ENCODE data around the gene PPP2R2D.
"Not testable (repeated sequence)": the region's sequence is repeated elsewhere in the genome, so short reads cannot be mapped to it uniquely, and the experiment has no call there.

Gene PPP2R2D

DNA sequence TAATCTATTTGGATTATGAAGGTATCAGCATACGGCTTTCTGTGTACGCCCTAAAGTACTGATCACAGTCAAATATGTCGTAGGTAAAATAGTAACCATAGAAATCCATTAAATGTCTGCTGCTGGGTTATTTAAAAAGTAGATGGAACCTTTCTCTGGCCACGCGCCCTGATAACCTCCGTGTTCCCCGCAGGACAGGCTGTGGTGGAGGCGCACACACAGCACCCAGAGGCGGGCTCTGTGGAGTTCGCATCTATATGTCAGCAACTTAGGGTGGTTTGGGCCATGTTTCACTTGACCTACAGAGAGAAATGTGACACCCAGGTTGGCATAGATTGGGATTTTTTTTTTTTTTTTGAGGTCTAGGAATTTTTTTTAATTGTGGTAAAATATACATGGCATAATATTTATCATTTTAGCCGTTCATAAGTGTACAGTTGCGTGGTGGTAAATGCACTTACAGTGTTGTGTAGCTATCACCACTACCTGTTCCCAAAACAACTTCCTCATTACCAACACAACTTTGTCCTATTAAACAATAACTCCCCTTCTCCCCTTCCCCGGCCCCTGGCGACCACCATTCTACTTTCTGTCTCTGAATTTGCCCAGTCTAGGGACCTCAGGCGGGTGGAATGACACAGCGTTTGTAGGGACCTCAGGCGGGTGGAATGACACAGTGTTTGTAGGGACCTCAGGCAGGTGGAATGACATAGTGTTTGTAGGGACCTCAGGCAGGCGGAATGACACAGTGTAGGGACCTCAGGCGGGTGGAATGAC is 15.4 kb downstream of the PPP2R2D start:
- no peak overlapping the region for H3K27ac Mint-ChIP-seq
- peaks cover 41% of the 10 kb centered on the region for H3K36me3 Mint-ChIP-seq (ENCODE audit: low read depth)

DNA sequence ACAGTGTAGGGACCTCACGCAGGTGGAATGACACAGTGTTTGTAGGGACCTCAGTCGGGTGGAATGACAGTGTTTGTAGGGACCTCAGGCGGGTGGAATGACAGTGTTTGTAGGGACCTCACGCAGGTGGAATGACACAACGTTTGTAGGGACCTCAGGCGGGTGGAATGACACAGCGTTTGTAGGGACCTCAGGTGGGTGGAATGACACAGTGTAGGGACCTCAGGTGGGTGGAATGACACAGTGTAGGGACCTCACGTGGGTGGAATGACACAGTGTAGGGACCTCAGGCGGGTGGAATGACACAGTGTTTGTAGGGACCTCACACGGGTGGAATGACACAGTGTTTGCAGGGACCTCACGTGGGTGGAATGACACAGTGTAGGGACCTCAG is 16.0 kb downstream of the PPP2R2D start:
- DNase-seq (ENCODE audit: low spot score); H3K9me3 Mint-ChIP-seq; H3K27ac Mint-ChIP-seq; H3K4me3 Mint-ChIP-seq; H3K27me3 Mint-ChIP-seq (ENCODE audit: low read depth): not testable (repeated sequence)
- Mint-ChIP-seq H3K36me3 (ENCODE audit: low read depth) (peaks cover 37% of the 10 kb centered on the region), H3K4me1 (ENCODE audit: low read depth) (peaks cover 13% of the 10 kb centered on the region)

More for the DNA sequence above, 15.4 kb downstream of the PPP2R2D start:
- Mint-ChIP-seq H3K4me1 (ENCODE audit: low read depth) (peaks cover 11% of the 10 kb centered on the region), H3K27me3 (ENCODE audit: low read depth) (no peaks in the 10 kb centered on the region), H3K4me3 (no peak overlapping the region), H3K9me3 (no peaks in the 10 kb centered on the region)
- no peak for DNase-seq (ENCODE audit: low spot score)

DNA sequence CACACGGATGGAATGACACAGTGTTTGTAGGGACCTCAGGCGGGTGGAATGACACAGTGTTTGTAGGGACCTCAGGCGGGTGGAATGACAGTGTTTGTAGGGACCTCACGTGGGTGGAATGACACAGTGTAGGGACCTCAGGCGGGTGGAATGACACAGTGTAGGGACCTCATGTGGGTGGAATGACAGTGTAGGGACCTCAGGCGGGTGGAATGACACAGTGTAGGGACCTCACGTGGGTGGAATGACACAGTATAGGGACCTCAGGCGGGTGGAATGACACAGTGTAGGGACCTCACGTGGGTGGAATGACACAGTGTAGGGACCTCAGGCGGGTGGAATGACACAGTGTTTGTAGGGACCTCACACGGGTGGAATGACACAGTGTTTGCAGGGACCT is 16.7 kb downstream of the PPP2R2D start:
- H3K36me3 Mint-ChIP-seq (ENCODE audit: low read depth) = peaks cover 31% of the 10 kb centered on the region
- H3K4me3 Mint-ChIP-seq; H3K27ac Mint-ChIP-seq; H3K9me3 Mint-ChIP-seq; H3K27me3 Mint-ChIP-seq (ENCODE audit: low read depth): not testable (repeated sequence)
- H3K4me1 Mint-ChIP-seq (ENCODE audit: low read depth) = peaks cover 13% of the 10 kb centered on the region
- peak; percentile 40 for DNase-seq (ENCODE audit: low spot score)

DNA sequence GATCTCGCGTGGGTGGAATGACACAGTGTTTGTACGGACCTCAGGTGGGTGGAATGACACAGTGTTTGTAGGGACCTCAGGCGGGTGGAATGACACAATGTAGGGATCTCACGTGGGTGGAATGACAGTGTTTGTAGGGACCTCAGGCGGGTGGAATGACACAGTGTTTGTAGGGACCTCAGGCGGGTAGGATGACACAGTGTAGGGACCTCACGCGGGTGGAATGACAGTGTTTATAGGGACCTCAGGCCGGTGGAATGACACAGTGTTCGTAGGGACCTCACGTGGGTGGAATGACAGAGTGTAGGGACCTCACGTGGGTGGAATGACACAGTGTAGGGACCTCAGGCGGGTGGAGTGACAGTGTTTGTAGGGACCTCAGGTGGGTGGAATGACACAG is 18.7 kb downstream of the PPP2R2D start:
- not testable (repeated sequence) for H3K4me3 Mint-ChIP-seq; H3K27ac Mint-ChIP-seq; H3K4me1 Mint-ChIP-seq (ENCODE audit: low read depth); H3K9me3 Mint-ChIP-seq; H3K27me3 Mint-ChIP-seq (ENCODE audit: low read depth)
- H3K36me3 Mint-ChIP-seq (ENCODE audit: low read depth) = peaks cover 27% of the 10 kb centered on the region
- peak; percentile 32 for DNase-seq (ENCODE audit: low spot score)

DNA sequence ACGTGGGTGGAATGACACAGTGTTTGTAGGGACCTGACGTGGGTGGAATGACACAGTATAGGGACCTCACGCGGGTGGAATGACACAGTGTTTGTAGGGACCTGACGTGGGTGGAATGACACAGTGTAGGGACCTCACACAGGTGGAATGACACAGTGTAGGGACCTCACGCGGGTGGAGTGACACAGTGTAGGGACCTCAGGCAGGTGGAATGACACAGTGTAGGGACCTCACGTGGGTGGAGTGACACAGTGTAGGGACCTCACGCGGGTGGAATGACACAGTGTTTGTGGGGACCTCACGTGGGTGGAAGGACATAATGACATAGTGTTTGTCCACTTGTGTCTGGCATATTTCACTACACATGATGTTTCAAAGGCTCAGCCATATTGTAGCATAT is 19.3 kb downstream of the PPP2R2D start:
- Mint-ChIP-seq H3K27me3 (ENCODE audit: low read depth) (no peaks in the 10 kb centered on the region), H3K27ac (no peak overlapping the region), H3K4me3 (no peak overlapping the region), H3K36me3 (ENCODE audit: low read depth) (peaks cover 32% of the 10 kb centered on the region), H3K4me1 (ENCODE audit: low read depth) (peaks cover 13% of the 10 kb centered on the region), H3K9me3 (peaks cover 12% of the 10 kb centered on the region)
- peak; percentile 33 for DNase-seq (ENCODE audit: low spot score)

DNA sequence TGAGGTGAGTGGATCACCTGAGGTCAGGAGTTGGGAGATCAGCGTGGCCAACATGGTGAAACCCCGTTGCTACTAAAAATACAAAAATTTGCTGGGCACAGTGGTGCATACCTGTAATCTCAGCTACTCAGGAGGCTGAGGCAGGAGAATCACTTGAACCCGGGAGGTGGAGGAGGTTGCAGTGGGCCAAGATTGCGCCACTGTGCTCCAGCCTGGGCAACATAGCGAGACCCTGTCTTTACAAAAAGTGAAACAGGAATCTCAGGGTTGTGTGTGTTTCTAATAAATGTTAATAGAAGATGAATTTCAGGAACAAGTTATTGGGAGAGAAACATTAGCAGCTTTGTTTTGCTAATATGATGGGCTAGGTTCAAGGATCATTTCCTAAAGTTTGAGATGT is 19.9 kb downstream of the PPP2R2D start:
- peaks cover 18% of the 10 kb centered on the region for H3K9me3 Mint-ChIP-seq
- no peak overlapping the region for H3K4me3 Mint-ChIP-seq
- H3K27ac Mint-ChIP-seq = no peak overlapping the region
- peaks cover 15% of the 10 kb centered on the region for H3K4me1 Mint-ChIP-seq (ENCODE audit: low read depth)
- DNase-seq (ENCODE audit: low spot score) = no peak
- H3K36me3 Mint-ChIP-seq (ENCODE audit: low read depth) = peaks cover 37% of the 10 kb centered on the region
- H3K27me3 Mint-ChIP-seq (ENCODE audit: low read depth) = no peaks in the 10 kb centered on the region

DNA sequence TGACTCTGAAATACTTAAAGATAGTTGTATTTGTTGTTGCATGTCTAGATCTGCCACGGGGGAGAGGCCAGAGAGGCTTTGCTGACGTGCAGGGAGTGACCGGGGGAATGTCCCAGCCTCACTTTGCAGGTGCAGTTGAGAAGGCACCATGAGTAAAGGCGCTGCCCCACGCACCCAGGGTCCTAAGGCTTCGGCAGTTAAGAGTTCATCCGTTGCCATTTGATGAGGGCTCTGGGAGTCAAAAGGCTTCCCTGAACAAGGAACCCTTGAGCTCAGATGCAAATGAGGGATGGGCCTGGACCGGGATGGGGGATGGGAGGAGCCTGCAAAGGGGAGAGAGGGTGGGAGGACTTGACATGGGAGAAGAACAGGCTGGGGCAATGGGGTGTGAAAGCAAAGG is 20.4 kb downstream of the PPP2R2D start:
- H3K4me1 Mint-ChIP-seq (ENCODE audit: low read depth) = peaks cover 15% of the 10 kb centered on the region
- H3K36me3 Mint-ChIP-seq (ENCODE audit: low read depth) = peaks cover 38% of the 10 kb centered on the region
- no peak overlapping the region for H3K4me3 Mint-ChIP-seq
- H3K27me3 Mint-ChIP-seq (ENCODE audit: low read depth) = no peaks in the 10 kb centered on the region
- H3K9me3 Mint-ChIP-seq = peaks cover 18% of the 10 kb centered on the region
- no peak for DNase-seq (ENCODE audit: low spot score)
- no peak overlapping the region for H3K27ac Mint-ChIP-seq

DNA sequence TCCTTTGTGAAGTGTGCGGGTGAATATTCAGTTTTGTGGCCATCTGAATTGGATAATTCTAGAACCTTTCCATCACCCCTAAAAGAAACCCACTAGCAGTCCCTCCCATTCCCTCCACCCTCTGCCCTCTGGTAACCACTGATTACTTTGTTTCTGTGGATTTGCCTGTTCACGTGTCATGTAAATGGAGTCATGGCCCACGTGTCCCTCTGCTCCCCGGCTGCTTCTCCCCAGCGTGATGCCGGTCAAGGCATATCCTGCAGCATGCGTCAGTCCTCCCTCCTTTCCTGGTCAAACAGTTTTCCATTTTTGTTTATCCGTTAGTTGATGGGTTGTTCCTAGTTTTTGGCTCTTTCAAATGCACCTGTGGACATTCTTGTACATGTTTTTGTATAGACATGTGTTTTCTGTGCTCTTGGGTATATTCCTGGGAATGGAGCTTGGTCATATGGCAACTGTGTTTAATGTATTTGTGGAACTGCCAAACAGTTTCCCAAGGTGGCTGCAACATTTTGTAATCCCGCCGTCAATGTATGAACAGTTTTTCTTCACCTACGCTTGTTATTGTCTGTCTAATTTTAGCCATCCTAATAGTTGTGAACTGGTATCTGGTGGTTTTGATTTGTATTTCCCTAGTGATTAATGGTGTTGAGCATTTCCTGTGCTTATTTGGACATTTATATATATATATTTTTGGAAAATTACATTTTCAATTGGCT is 22.4 kb downstream of the PPP2R2D start:
- peaks cover 30% of the 10 kb centered on the region for H3K4me1 Mint-ChIP-seq (ENCODE audit: low read depth)

DNA sequence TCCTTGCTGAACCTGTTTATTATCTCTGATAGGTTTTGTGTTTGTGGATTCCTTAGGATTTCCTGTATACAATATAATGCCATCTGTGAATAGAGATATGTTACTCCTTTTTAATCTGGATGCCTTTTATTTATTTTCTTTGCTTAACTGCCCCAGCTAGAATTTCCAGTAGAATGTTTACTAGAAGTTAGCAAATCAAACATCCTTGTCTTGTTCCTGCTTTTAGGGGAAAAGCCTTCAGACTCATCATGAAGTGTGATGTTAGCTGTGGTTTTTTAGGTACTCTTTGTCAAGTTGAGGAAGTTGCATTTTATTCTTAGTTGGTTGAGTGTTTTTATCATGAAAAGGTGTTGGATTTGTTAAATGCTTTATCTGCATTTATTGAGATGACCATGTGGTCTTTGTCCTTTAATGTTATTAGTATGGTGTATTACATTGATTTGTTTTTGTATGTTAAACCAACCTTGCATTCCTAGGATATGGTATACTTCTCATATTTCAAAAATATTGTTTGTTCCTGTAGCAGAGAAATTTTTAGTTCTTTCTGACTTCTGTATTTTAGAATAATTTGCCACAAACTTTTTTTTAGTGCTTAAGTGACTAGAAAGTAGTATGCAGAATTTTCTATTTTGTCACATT is 24.3 kb downstream of the PPP2R2D start:
- Mint-ChIP-seq H3K4me1 (ENCODE audit: low read depth) (peaks cover 45% of the 10 kb centered on the region), H3K27ac (no peak overlapping the region), H3K4me3 (no peak overlapping the region), H3K27me3 (ENCODE audit: low read depth) (no peaks in the 10 kb centered on the region), H3K9me3 (peaks cover 18% of the 10 kb centered on the region), H3K36me3 (ENCODE audit: low read depth) (peaks cover 39% of the 10 kb centered on the region)
- no peak for DNase-seq (ENCODE audit: low spot score)

More for the DNA sequence above, 22.4 kb downstream of the PPP2R2D start:
- Mint-ChIP-seq H3K4me3 (no peak overlapping the region), H3K36me3 (ENCODE audit: low read depth) (peaks cover 36% of the 10 kb centered on the region), H3K27ac (no peak overlapping the region), H3K9me3 (peaks cover 18% of the 10 kb centered on the region), H3K27me3 (ENCODE audit: low read depth) (no peaks in the 10 kb centered on the region)
- no peak for DNase-seq (ENCODE audit: low spot score)

DNA sequence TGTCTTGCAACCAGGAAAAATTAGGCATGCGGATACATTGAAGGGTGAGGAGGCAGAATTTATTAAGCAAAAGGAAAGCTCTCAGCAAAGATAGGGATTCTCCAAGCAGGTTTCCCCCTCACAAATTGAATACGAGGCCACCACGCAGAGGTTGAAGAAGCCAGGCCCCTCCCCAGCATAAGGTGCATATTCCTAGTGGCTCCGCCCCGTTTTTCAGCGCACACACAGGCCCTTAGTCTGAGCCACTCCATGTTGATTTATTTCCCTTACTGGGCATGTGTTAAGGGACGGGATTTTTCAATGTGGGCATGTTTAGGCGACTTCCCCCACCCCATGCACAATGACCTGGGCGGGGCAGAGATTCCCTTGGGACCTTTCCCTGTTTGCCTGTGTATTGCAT is 24.9 kb downstream of the PPP2R2D start:
- no peak overlapping the region for H3K4me3 Mint-ChIP-seq

DNA sequence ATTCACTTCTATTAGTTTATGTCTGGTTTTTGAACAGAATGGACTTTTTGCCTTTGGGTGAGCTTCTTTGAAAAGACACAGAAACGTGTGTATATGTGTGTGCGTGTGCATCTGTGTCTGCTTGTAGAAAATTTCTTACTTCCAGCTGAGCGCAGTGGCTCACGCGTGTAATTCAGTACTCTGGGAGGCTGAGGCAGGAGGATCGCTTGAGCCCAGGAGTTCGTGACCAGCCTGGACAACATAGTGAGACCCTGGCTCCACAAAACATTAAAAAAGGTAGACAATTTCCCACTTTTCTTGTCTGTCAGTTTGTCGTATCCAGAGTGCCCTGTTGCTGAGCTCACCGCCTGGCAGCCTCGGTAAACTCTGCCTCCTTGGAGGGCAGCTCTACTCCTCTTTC is 25.4 kb downstream of the PPP2R2D start:
- peaks cover 42% of the 10 kb centered on the region for H3K36me3 Mint-ChIP-seq (ENCODE audit: low read depth)
- H3K4me1 Mint-ChIP-seq (ENCODE audit: low read depth) = peaks cover 55% of the 10 kb centered on the region
- no peak for DNase-seq (ENCODE audit: low spot score)
- no peak overlapping the region for H3K4me3 Mint-ChIP-seq
- H3K27ac Mint-ChIP-seq = no peak overlapping the region
- H3K9me3 Mint-ChIP-seq = peaks cover 18% of the 10 kb centered on the region
- no peaks in the 10 kb centered on the region for H3K27me3 Mint-ChIP-seq (ENCODE audit: low read depth)

More for the DNA sequence above, 24.9 kb downstream of the PPP2R2D start:
- Mint-ChIP-seq H3K27me3 (ENCODE audit: low read depth) (no peaks in the 10 kb centered on the region), H3K27ac (no peak overlapping the region), H3K9me3 (peaks cover 18% of the 10 kb centered on the region), H3K36me3 (ENCODE audit: low read depth) (peaks cover 41% of the 10 kb centered on the region), H3K4me1 (ENCODE audit: low read depth) (peaks cover 50% of the 10 kb centered on the region)
- no peak for DNase-seq (ENCODE audit: low spot score)

DNA sequence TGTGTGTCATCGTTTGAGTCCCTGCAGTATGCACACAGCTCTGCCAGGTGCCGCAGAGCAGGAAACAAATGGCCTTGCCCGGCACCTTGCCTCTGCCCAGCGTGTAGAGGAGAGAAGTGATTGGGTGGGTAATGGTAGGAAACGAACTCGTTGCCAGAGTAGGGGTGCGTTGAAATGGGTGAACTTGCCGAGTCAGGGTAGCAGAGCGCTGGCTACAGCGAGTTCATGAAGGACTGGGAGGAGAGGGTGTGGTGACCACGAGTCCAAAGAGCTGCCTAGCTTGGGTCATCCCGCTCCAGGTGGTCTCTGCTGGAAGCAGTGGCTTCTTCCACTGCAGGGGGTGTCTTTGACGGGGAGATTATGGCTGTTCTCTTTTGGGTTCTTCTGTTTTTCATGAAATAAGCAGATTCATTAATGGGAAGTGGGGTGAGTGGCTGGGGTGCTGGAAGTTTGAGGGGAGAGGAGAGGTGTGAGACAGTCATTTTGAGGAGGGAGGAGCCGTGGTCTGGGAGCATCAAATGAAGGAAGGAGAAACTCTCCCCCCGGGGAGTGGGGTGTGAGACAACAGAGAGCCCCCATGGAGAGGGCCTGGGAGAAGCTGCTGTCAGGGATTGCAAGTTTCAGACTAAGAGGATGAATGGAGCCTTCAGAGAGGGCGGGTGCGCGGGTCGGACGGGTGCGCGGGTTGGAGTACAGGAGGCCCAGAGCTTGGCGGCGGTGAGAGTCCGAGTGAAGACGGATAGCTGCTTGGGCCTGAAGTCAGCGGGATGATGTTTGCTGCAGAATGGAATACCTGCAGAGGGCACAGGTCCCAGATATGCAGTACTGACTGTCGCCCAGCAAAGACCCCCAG is 26.2 kb downstream of the PPP2R2D start:
- no peak for DNase-seq (ENCODE audit: low spot score)
- H3K9me3 Mint-ChIP-seq = peaks cover 18% of the 10 kb centered on the region
- no peak overlapping the region for H3K4me3 Mint-ChIP-seq
- no peaks in the 10 kb centered on the region for H3K27me3 Mint-ChIP-seq (ENCODE audit: low read depth)
- peaks cover 55% of the 10 kb centered on the region for H3K4me1 Mint-ChIP-seq (ENCODE audit: low read depth)
- H3K27ac Mint-ChIP-seq = peak overlapping the region; percentile 39
- peaks cover 40% of the 10 kb centered on the region for H3K36me3 Mint-ChIP-seq (ENCODE audit: low read depth)

DNA sequence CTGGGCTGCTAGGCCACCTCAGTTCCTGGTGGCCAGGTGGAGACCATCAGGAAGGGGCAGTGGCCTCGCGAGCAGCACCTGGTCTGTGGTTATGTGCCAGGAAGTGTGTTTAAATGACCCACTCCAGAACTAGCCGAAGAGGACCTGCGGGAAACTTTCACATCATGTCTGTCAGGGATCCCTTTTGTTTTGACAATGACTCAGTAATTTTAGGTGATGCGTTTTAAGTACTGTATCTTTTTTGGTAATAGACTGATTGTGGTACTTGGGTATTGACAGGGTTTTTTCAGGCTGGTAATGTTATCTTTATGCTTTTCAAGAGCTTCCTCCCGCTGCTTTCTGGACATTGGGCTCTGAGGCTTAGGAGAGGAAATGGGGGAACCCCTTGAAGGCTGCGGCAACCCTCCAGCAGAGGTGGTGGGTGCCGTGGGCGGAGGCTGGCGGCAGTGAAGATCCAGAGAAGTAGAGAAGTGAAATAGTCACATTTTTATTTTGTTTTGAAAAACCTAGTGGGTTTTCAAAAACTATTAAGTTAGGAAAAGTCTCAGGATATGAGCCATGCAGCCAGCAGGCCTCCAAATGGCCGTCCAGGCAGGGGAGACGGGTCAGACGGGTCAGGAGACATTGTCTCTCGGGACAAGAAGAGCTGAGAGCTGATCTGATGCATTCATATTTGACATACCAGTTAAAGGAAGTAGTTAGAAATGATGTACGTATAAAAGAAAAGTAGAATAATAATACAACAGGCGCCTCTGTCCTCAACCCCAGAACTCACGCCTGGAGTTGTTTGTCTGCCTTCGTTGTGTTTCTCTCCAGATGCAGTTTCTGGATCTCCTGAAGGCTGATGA is 27.7 kb downstream of the PPP2R2D start:
- Mint-ChIP-seq H3K4me3 (peak overlapping the region; percentile 60), H3K27ac (peak overlapping the region; percentile 82), H3K9me3 (peaks cover 14% of the 10 kb centered on the region), H3K4me1 (ENCODE audit: low read depth) (peaks cover 51% of the 10 kb centered on the region), H3K36me3 (ENCODE audit: low read depth) (peaks cover 33% of the 10 kb centered on the region), H3K27me3 (ENCODE audit: low read depth) (no peaks in the 10 kb centered on the region)
- DNase-seq (ENCODE audit: low spot score) = peak; percentile 75
